ENCODE measurements around the gene TTC29.

DNA sequence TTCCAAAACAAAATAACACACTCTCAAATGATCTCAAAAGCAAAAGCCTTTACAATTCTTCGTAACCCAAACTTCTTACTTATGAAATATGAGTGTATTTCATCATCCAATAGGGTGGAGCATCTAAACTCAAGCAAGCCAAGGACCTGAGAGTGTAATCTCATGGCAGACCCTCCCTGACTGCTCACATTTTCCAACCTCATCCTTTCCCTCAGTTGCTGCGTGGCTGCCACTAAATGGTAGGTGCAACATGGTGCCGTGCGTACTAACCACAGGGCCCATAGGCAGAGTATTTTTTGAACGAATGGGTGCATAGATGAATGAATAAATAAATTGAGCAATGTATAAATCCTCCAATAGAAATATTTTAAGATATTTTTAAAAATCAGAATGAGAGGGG, 45.4 kb downstream of the TTC29 start:
- TF ChIP-seq, protein P1, sequence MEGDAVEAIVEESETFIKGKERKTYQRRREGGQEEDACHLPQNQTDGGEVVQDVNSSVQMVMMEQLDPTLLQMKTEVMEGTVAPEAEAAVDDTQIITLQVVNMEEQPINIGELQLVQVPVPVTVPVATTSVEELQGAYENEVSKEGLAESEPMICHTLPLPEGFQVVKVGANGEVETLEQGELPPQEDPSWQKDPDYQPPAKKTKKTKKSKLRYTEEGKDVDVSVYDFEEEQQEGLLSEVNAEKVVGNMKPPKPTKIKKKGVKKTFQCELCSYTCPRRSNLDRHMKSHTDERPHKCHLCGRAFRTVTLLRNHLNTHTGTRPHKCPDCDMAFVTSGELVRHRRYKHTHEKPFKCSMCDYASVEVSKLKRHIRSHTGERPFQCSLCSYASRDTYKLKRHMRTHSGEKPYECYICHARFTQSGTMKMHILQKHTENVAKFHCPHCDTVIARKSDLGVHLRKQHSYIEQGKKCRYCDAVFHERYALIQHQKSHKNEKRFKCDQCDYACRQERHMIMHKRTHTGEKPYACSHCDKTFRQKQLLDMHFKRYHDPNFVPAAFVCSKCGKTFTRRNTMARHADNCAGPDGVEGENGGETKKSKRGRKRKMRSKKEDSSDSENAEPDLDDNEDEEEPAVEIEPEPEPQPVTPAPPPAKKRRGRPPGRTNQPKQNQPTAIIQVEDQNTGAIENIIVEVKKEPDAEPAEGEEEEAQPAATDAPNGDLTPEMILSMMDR (conservative IDR thresholded peaks at IDR 0.05 in 1 of 2, IDR thresholded peaks at IDR 0.05 in 1 of 2; ENCODE audit: low read depth in 1 of 2, low read length in 2 of 2): no peak
- TF ChIP-seq EZH2 (IDR thresholded peaks at IDR 0.05; ENCODE audit: low read length, missing control alignments): no peak

Measured in fibroblast of lung (primary cell).